ENCODE measurements around the gene EPS8L3.
"Not testable (repeated sequence)": the region's sequence is repeated elsewhere in the genome, so short reads cannot be mapped to it uniquely, and the experiment has no call there.

EPS8L3 gene

GRCh38 chr1:109763646-109764415 is at the start of gene EPS8L3:
Gene EPS8L3, minus strand, starts transcription at chr1:109763923. Its CDS starts 2,174 bp downstream, at chr1:109761749.
- no peak for DNase-seq

- no peak for DNase-seq
Measured at GRCh38 chr1:109812691-109813393, 49.1 kb upstream of the EPS8L3 start.

GRCh38 chr1:109808703-109809102 is 45.0 kb upstream of the EPS8L3 start:
- DNase-seq, result no peak

- DNase-seq, result no peak
Measured at GRCh38 chr1:109807822-109808680, 44.3 kb upstream of the EPS8L3 start.

GRCh38 chr1:109807402-109807801 is 43.7 kb upstream of the EPS8L3 start:
- DNase-seq, result no peak

GRCh38 chr1:109806733-109807400 is 43.1 kb upstream of the EPS8L3 start:
- no peak for DNase-seq

GRCh38 chr1:109805486-109806165 is 41.9 kb upstream of the EPS8L3 start:
- no peak for DNase-seq

- no peak for DNase-seq
Measured at GRCh38 chr1:109804660-109805059, 40.9 kb upstream of the EPS8L3 start.

- DNase-seq, result no peak
Measured at GRCh38 chr1:109803901-109804331, 40.2 kb upstream of the EPS8L3 start.

- DNase-seq, result no peak
Measured at GRCh38 chr1:109802901-109803561, 39.3 kb upstream of the EPS8L3 start.

- no peak for DNase-seq
Measured at GRCh38 chr1:109802136-109802900, 38.6 kb upstream of the EPS8L3 start.

- no peak for DNase-seq
Measured at GRCh38 chr1:109801791-109802135, 38.0 kb upstream of the EPS8L3 start.

GRCh38 chr1:109800291-109800690 is 36.6 kb upstream of the EPS8L3 start:
- DNase-seq, result no peak

GRCh38 chr1:109799445-109799844 is 35.7 kb upstream of the EPS8L3 start:
- DNase-seq, result no peak

GRCh38 chr1:109797303-109797595 is 33.5 kb upstream of the EPS8L3 start:
- DNase-seq, result not testable (repeated sequence)

- no peak for DNase-seq
Measured at GRCh38 chr1:109796484-109797302, 33.0 kb upstream of the EPS8L3 start.

- no peak for DNase-seq
Measured at GRCh38 chr1:109794319-109795132, 30.8 kb upstream of the EPS8L3 start.

- DNase-seq, result no peak
Measured at GRCh38 chr1:109793486-109794318, 30.0 kb upstream of the EPS8L3 start.

All from SIG-M5 (cell line).